ES-I3 (cell line): ENCODE measurements around the gene CCNL2.

ENCODE experiments used
- H3K36me3 ChIP-seq: 2 replicates; pipeline ENCODE4 v1.6.1; 2013; ENCODE audit warnings: mild to moderate bottlenecking, low read length, control low read depth, moderate library complexity; ENCODE audit not compliant: insufficient read depth
- H3K4me1 ChIP-seq: 2 replicates; pipeline ENCODE4 v1.6.1; 2013; ENCODE audit warnings: mild to moderate bottlenecking, control low read depth, low read length; ENCODE audit not compliant: insufficient read depth
- H3K9ac ChIP-seq: 2 replicates; pipeline ENCODE4 v1.6.1; 2013; ENCODE audit warnings: low read depth, mild to moderate bottlenecking, low read length, moderate library complexity
- H3K9me3 ChIP-seq: 2 replicates; pipeline ENCODE4 v1.6.1; 2013; ENCODE audit warnings: mild to moderate bottlenecking, low read length, moderate library complexity; ENCODE audit not compliant: control insufficient read depth, insufficient read depth

Gene CCNL2

DNA sequence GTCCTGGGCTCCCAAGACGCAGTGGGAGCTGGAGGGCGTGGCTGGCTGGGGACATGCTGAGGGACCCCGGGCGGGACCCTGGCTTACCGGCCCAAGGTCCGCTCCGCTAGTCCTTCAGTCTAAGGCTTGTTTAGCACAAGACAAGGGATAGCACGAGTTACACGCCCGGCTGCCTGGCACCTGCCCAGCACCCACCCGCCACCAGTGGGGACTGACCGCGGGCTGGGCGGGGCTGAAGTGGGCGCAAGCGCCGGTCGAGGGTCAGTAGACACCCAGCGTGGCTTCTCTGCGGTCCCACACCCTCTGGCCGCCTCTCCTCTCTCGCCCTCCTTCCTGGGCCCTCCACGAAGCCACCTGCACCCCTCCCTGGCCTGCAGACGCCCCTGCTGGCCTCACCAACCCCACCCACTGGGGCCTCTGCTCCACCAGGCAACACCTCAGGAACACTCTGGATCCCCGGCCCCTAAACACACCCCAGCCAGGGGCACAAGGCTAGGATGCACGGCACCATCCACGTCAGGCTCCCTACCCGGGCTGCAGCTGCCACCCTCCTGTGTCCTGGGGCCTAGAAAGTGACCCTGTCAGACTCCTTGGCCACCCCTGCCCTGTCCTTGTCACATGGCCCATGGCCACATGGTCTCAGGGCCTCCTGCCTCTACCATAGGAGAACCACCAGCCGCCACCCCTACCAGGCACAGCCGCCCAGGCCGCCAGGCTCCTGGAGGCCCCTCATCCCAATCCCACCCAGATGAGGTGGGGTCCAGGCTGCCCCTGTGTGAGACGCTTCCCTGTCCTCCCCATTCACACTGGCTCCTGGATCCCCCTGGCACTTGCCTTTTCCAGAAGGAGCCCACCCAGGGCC is 62.0 kb downstream of the CCNL2 start:
- 0 out of 2 replicates have a peak, but pooled peaks cover 6% of the 10 kb centered on the region for H3K36me3 ChIP-seq
- H3K9me3 ChIP-seq, result no peaks in the 10 kb centered on the region
- H3K9ac ChIP-seq, result no peak overlapping the region
- no peaks in the 10 kb centered on the region for H3K4me1 ChIP-seq

DNA sequence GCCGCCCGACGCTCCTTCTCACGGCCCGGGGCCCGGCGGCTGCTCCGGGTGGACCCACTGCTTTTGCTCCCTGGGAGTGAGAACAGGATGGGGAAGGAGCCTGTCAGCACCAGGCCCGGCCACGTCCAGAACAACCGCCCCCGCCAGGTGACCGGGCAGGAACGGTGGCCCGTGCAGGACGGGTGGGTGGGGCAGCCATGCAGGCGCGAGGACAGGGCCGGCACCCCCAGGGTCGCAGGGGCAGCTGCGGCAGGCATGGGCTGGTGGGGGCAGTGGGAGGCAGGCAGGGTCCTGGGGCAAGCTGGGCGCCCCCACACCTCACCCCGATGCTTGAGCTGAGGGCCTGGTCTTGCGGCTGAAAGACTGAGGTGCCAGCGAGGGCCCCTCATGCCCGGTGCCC is 62.7 kb downstream of the CCNL2 start:
- Histone ChIP-seq H3K4me1 (no peaks in the 10 kb centered on the region), H3K9ac (no peak overlapping the region), H3K9me3 (no peaks in the 10 kb centered on the region), H3K36me3 (0 out of 2 replicates have a peak, but pooled peaks cover 5% of the 10 kb centered on the region)

DNA sequence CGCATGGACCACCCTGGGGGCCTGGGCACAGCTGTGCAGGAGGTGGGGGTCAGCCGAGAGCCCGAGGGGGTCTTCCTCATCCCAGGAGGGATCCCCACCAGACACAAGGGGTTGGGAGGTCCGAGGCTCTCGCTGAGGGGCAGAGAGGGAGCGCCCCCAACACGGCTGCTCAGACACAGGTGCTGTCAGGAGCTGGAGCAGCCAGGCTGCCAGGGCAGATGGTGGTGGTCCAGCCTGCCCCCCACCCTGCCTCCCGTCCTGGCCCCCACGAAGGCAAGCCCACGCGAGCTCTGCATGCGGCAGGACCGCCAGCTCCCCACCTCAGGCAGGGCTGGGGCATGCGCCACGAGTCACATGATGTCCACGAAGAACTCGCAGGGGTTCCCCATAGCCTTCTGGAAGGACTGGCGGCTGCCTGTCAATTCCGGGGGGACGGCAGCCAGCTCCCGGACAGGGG is 63.3 kb downstream of the CCNL2 start:
- H3K36me3 ChIP-seq, result no peaks in the 10 kb centered on the region
- H3K9ac ChIP-seq, result no peak overlapping the region
- no peaks in the 10 kb centered on the region for H3K4me1 ChIP-seq
- H3K9me3 ChIP-seq, result no peaks in the 10 kb centered on the region
